Embryonic facial prominence (tissue), 1 donor: Measurements from ENCODE around the gene A4GNT.
"Not testable (repeated sequence)": the region's sequence is repeated elsewhere in the genome, so short reads cannot be mapped to it uniquely, and the experiment has no call there.

Source experiments
- DNase-seq: peaks from one replicate; pipeline ENCODE4 v3.0.0-alpha.2; 2016; ENCODE audit errors: extremely low spot score

The A4GNT gene

DNA sequence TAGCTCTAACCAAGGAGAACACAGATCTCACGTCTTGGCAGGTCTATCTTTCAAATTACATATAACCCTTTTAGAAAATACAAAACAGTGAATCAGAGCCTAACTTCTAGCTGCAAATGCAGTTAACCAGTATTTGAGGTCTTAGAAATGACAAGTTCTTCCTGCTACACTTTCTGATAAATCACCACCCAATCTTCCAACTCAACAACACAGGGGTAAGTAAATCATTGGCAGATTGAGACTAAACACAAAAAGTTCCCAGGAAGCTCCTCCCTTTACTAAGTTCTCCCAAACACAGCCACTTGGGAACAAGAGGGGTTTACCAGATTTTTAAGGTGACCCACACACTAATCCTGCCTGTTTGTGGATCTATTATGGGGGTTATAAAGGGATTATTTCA, at the start of gene A4GNT:
A4GNT (minus strand) TSS at position 152 of the 400 bp plus-strand sequence. CDS start 1,134 bp downstream, outside the sequence.
- DNase-seq = no peak

DNA sequence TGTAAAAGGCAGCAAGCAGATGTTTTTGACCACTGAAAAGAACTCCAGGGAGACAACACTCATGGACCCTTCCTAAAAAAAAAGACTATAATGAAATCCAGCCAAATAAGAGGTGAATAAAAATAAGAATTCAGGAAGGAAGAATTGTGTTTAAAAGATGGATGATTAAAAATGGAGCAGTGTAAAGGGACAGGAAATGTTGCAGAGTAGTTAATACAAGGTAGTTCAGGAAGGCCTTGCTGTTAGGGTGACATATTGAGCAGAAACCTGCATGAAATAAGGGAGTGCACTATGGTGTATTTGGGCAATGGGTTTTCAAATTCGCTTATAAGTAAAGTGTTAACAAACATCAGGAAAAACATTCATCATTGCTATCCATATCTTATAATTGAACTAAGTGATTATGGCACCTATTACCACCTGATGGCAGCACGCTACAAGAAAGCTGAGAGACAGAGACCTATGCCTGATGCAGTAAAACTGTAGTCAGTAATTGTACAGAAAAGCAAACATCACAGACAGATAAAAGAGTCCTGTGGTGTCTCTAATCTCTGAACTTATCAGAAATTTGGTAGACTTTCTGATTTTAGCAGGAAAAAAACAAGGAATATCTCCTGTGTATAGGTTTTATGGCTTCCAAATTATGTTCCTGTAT, 48.3 kb upstream of the A4GNT start:
- DNase-seq = no peak

- DNase-seq = peak; percentile 80
These were observed 42.4 kb upstream of the A4GNT start, which contains the start of gene DBR1 for GRCh38 chr3:138174421-138175131. Gene DBR1 (minus strand): TSS chr3:138174921. CDS start chr3:138174795, 126 bp downstream.

- DNase-seq = no peak
These were observed 41.7 kb upstream of the A4GNT start for GRCh38 chr3:138173769-138174420.

DNA sequence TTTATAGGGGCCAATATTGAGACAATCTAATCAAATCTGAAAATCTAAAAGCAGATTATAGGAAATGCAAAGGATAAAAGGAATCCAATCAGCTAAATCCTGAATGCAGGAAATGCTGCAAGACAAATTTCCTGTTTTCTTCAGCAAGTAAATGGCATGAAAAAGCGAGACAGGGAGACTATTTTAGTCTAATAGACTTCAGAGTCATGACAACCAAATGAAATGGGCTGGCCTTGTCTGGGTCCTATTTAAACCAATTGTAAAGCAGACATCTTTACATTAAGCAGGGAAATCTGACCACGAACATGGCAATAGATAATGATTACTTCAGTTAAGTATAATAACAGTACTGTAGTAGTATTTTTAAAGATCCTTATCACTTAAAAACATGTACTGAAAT, 40.4 kb upstream of the A4GNT start:
- no peak for DNase-seq

GRCh38 chr3:138165061-138165460, 32.9 kb upstream of the A4GNT start:
- DNase-seq = no peak

- no peak for DNase-seq
These were observed 25.6 kb upstream of the A4GNT start for GRCh38 chr3:138157743-138158142.

- DNase-seq = no peak
These were observed 22.3 kb upstream of the A4GNT start for GRCh38 chr3:138154534-138154933.

GRCh38 chr3:138148503-138148902, 16.3 kb upstream of the A4GNT start:
- no peak for DNase-seq

GRCh38 chr3:138142181-138142580, 10.0 kb upstream of the A4GNT start:
- not testable (repeated sequence) for DNase-seq

DNA sequence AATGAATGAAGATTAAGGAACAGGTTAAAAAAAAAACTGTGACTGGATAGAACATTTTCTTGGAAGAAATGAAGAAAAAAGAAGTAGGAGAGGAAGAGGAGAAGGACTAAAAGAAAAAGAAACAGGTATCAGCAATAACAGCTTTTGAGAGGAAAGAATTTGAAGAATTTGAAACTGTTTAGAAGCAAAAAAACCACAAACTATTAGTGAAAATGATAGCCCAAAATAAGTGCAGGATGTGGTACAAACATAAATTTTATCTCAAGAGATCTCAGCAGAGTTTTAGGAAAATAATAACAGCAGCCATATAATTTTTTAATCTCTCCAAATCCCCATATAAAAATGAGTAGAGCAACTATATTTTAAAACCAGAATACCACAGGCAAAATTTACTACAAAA, 8.8 kb upstream of the A4GNT start:
- DNase-seq = no peak

GRCh38 chr3:138139691-138140090, 7.5 kb upstream of the A4GNT start:
- no peak for DNase-seq

DNA sequence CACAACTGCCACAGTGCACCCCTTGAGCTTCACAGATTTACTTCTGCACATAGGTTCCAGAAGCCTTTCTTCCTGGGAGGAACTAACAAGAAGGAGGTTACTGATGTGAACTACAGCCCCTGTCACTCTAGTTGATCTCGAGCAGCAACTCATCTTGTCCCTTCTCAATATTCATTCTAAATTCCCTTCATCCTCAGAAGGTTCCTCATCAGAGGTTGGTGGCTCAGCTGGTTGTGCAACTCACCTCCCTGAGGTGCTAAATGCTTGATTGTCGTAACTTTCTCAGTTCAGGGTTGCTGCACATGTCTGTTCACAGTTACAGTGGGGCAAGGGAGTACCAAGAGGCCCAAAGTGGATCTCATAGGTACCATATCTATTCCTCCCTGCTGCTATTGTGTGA, 5.7 kb upstream of the A4GNT start:
- DNase-seq = no peak

DNA sequence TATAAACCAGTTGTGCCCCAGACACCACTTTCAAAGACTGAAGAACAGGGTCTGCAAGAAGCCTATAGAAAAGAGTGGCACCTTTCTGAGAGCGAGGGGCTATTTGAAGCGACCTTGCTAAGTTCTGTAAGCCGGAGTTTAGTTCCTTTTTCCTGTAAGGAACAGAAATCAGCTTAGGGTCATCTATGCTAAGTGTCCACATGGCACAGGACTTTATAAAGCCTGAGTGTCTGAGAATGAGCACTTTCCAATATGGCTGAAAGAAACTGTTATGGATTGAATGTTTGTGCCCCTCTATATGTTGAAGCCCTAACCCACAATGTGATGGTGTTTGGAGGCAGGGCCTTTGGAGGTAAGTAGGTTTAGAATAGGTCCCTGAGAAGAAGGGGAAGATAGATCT, 4.0 kb upstream of the A4GNT start:
- DNase-seq = no peak

- DNase-seq = no peak
These were observed 3.6 kb upstream of the A4GNT start for GRCh38 chr3:138135833-138136194.

- DNase-seq = no peak
These were observed 3.1 kb upstream of the A4GNT start for GRCh38 chr3:138135146-138135832.

DNA sequence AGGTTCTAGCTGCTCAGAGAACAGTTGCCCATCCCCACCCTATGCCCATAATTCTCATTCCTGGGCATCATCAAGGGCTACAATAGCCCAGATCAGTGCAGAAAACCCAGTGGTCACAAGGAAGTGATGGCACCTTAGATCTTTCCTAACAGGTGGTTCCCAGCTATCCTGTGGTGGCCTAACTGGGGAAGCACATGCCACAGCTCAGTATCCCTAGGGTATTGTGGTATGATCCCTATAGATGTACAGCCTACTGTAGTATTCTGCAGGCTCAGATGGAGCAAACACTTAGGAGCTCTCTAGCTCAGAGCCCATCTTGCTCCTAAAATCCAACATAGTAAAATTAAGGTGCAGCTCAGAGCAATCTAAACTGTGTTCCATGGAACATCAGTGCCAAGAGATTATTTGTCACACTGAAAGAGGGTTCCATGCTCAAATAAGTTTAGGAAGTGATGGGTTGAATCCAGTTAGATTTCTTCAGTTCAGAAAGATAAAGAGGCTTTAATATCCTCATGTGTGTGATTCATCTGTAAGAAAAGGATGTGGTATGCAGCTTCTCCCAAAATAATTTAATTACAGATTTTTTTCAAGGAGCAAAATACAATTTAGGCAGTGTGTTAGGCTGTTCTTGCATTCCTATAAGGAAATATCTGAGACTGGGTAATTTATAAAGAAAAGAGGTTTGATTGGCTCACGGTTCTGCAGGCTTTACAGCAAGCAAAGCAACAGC, 4.4 kb downstream of the A4GNT start:
- no peak for DNase-seq

DNA sequence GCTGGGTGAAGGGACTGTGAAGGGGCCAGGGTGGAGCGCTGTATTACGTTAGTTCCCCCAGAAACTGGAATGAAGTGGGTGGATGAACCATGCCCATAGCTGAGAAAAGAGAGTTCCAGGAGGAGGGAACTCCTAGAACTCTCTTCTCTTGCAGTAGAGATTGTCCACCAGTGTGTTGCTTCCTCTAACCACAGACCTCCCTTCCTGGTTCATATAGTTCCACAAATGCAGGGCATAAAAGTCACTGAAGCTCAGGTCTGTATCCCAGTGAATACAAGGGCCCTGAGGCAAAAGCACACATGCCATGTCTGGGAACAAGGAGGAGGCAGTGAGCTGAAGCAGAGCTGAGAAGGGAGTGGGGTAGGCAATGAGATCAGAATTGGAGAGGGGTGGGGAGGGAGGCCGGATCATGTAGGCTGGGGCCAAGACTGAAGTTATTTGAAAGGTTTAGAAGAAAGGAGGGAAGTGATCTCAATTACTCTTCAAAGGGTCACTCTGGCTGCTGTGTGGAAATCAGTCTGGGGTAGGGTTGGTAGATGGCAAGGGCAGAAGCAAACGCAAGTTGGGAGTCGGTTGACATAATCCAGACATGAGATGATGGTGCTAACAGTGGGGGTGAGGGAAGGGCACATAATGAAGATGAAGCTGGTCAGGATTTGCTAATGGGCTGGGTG, 6.5 kb downstream of the A4GNT start:
- DNase-seq = no peak

GRCh38 chr3:138124706-138125355, 7.4 kb downstream of the A4GNT start:
- no peak for DNase-seq

- DNase-seq = no peak
These were observed 8.0 kb downstream of the A4GNT start for GRCh38 chr3:138124188-138124587.

DNA sequence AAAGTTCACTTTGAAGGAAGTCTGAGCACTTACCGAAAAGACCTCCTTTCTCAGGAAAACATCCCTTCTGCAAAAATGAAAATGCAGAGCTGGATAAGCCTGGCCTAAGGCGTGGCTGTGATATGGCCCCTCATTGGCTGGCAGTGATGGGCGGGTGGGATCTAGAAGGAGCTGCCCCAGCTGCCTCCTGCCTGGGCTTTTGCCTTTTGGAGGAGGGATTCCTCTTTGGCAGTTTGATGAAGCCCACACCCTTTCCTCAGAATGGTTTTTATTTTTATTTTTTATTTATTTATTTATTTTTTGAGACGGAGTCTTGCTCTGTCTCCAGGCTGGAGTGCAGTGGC, 12.8 kb downstream of the A4GNT start:
- no peak for DNase-seq
